HUES6 (cell line): ENCODE results near the gene IFNA14.
"Not testable (repeated sequence)": the region's sequence is repeated elsewhere in the genome, so short reads cannot be mapped to it uniquely, and the experiment has no call there.

Experiments used
- H3K27ac ChIP-seq: 2 replicates; pipeline ENCODE4 v1.7.0; 2013; ENCODE audit warnings: low read depth, mild to moderate bottlenecking, low read length, inconsistent platforms
- H3K27me3 ChIP-seq: 2 replicates; pipeline ENCODE4 v1.6.1; 2013; ENCODE audit warnings: low read length; ENCODE audit not compliant: control insufficient read depth, insufficient read depth
- H3K36me3 ChIP-seq: 2 replicates; pipeline ENCODE4 v1.6.1; 2013; ENCODE audit warnings: low read length; ENCODE audit not compliant: control insufficient read depth, insufficient read depth
- H3K4me1 ChIP-seq: 2 replicates; pipeline ENCODE4 v1.6.1; 2013; ENCODE audit warnings: low read length; ENCODE audit not compliant: control insufficient read depth, insufficient read depth
- H3K4me3 ChIP-seq: 2 replicates; pipeline ENCODE4 v1.5.1; 2013; ENCODE audit warnings: low read depth, low read length
- H3K9ac ChIP-seq: one replicate; pipeline ENCODE4 v1.6.1; 2013; ENCODE audit warnings: mild to moderate bottlenecking, low read length
- H3K9me3 ChIP-seq: 2 replicates; pipeline ENCODE4 v1.6.1; 2013; ENCODE audit warnings: low read depth, low read length; ENCODE audit not compliant: control insufficient read depth, insufficient read depth

IFNA14 gene

GRCh38 chr9:21252721-21253547, 13.1 kb upstream of the IFNA14 start:
- no peaks in the 10 kb centered on the region for H3K9me3 ChIP-seq
- peaks cover 29% of the 10 kb centered on the region for H3K27me3 ChIP-seq
- H3K4me1 ChIP-seq, result peaks cover 6% of the 10 kb centered on the region; the same call in 1 of the 2 replicates
- no peak overlapping the region for H3K27ac ChIP-seq
- H3K4me3 ChIP-seq, result no peak overlapping the region
- H3K9ac ChIP-seq, result no peak overlapping the region
- no peaks in the 10 kb centered on the region for H3K36me3 ChIP-seq

- no peaks in the 10 kb centered on the region for H3K9me3 ChIP-seq
- H3K4me3 ChIP-seq, result no peak overlapping the region
- no peak overlapping the region for H3K9ac ChIP-seq
- no peaks in the 10 kb centered on the region for H3K36me3 ChIP-seq
- H3K4me1 ChIP-seq, result peaks cover 6% of the 10 kb centered on the region; the same call in 1 of the 2 replicates
- peaks cover 22% of the 10 kb centered on the region for H3K27me3 ChIP-seq
- no peak overlapping the region for H3K27ac ChIP-seq
Measured at GRCh38 chr9:21251638-21252037, 11.8 kb upstream of the IFNA14 start.

- Histone ChIP-seq H3K9ac (no peak overlapping the region), H3K9me3 (no peaks in the 10 kb centered on the region), H3K27me3 (peaks cover 17% of the 10 kb centered on the region), H3K4me1 (peaks cover 6% of the 10 kb centered on the region; the same call in 1 of the 2 replicates), H3K36me3 (no peaks in the 10 kb centered on the region), H3K4me3 (no peak overlapping the region), H3K27ac (no peak overlapping the region)
Measured at GRCh38 chr9:21251190-21251589, 11.4 kb upstream of the IFNA14 start.

GRCh38 chr9:21244836-21245235, 5.0 kb upstream of the IFNA14 start:
- Histone ChIP-seq H3K4me1 (no peaks in the 10 kb centered on the region), H3K27ac (no peak overlapping the region), H3K4me3 (no peak overlapping the region), H3K9me3 (no peaks in the 10 kb centered on the region), H3K36me3 (no peaks in the 10 kb centered on the region), H3K9ac (no peak overlapping the region), H3K27me3 (peaks cover 4% of the 10 kb centered on the region; the same call in 1 of the 2 replicates)

GRCh38 chr9:21236360-21236714, 3.5 kb downstream of the IFNA14 start:
- not testable (repeated sequence) for H3K4me3 ChIP-seq, H3K4me1 ChIP-seq, H3K36me3 ChIP-seq, H3K9me3 ChIP-seq, H3K27me3 ChIP-seq, H3K9ac ChIP-seq, H3K27ac ChIP-seq

- not testable (repeated sequence) for H3K27me3 ChIP-seq, H3K27ac ChIP-seq, H3K4me3 ChIP-seq, H3K36me3 ChIP-seq, H3K4me1 ChIP-seq, H3K9ac ChIP-seq, H3K9me3 ChIP-seq
Measured at GRCh38 chr9:21235468-21236359, 4.1 kb downstream of the IFNA14 start.

GRCh38 chr9:21234153-21234687, 5.6 kb downstream of the IFNA14 start:
- H3K9me3 ChIP-seq, result no peaks in the 10 kb centered on the region
- H3K9ac ChIP-seq, result no peak overlapping the region
- H3K27me3 ChIP-seq, result no peaks in the 10 kb centered on the region; the same call in 1 of the 2 replicates
- no peak overlapping the region for H3K27ac ChIP-seq
- no peaks in the 10 kb centered on the region for H3K36me3 ChIP-seq
- H3K4me3 ChIP-seq, result no peak overlapping the region
- H3K4me1 ChIP-seq, result no peaks in the 10 kb centered on the region

GRCh38 chr9:21233258-21233657, 6.5 kb downstream of the IFNA14 start:
- H3K9ac ChIP-seq, result no peak overlapping the region
- no peaks in the 10 kb centered on the region; the same call in 1 of the 2 replicates for H3K27me3 ChIP-seq
- no peak overlapping the region for H3K4me3 ChIP-seq
- H3K36me3 ChIP-seq, result no peaks in the 10 kb centered on the region
- no peaks in the 10 kb centered on the region for H3K4me1 ChIP-seq
- no peak overlapping the region for H3K27ac ChIP-seq
- no peaks in the 10 kb centered on the region for H3K9me3 ChIP-seq

GRCh38 chr9:21228122-21228521, 11.7 kb downstream of the IFNA14 start, which contains the start of gene IFNA17:
TSS of gene IFNA17 (minus strand) at chr9:21228222. CDS start at chr9:21228173, 49 bp downstream.
- H3K27me3 ChIP-seq, result no peaks in the 10 kb centered on the region; the same call in 1 of the 2 replicates
- H3K9ac ChIP-seq, result no peak within 1 kb of the TSS
- no peaks in the 10 kb centered on the region for H3K9me3 ChIP-seq
- no peaks in the 10 kb centered on the region for H3K4me1 ChIP-seq
- H3K4me3 ChIP-seq, result no peak within 1 kb of the TSS
- no peaks in the 10 kb centered on the region for H3K36me3 ChIP-seq
- H3K27ac ChIP-seq, result no peak within 1 kb of the TSS

GRCh38 chr9:21217211-21217610, 22.6 kb downstream of the IFNA14 start, which contains the start of gene IFNA16:
TSS of gene IFNA16 (minus strand) at chr9:21217311. CDS start at chr9:21217305, 6 bp downstream.
- not testable (repeated sequence) for H3K27ac ChIP-seq, H3K9ac ChIP-seq, H3K4me3 ChIP-seq, H3K4me1 ChIP-seq, H3K9me3 ChIP-seq, H3K27me3 ChIP-seq, H3K36me3 ChIP-seq
